Ovary (tissue), 3 donors: ENCODE data around the gene PRR14L.

Source experiments
- CTCF ChIP-seq, 3 donors: fragments of 450-650 bp in 2 of 3; fragments of 200-600 bp in 1 of 3; IDR thresholded peaks; one replicate each; pipeline versions ENCODE4 v1.5.1 to v1.8.0; 2016 to 2022; ENCODE audit warnings: antibody characterized with exemption in 3 of 3, mild to moderate bottlenecking in 1 of 3
- POLR2A ChIP-seq: fragments of 450-650 bp; IDR thresholded peaks from one replicate; pipeline ENCODE4 v1.6.1; 2017; ENCODE audit warnings: antibody characterized with exemption, mild to moderate bottlenecking, moderate library complexity
- donor health status: DM: no; HTN: no; CAD: no.

DNA sequence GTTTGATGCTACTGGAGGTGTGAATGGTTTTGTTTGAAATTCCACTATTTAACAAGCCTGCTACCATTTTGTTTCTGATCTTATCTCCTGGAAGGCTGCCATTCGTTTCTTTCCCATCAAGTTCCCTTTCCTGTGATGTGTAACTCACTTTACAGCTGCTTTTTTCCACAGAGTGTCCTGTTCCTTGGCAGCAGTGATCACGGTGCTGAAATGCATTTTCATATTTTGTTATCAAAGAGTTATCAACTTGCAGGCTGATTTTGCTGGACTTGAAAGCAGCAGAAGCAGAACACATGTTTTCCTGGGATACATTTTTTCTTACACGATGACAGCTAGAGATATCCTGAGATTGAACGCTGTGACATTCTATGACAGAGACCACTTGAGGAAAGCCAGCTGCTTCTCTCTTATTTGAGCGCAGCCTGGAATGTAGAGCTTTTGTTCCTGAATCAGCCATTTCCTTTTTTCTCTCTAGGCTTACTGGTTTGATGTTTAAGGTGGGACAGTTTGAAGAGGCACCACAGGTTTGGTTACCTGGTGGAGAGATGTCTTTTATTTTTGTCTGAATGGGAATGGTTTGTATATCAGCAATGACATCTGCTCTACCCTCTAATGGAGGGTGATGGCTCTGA lies 34.7 kb downstream of the PRR14L start:
- no peak for TF ChIP-seq CTCF (IDR thresholded peaks at IDR 0.05)
- TF ChIP-seq POLR2A, result no peak
